ENCODE results near the gene SNAP91. TPM values are rescaled to one million over a fixed set of nuclear protein-coding genes. Genes with fewer than 3 reads are reported as not detected.

The SNAP91 gene
- total RNA-seq, 4 donors from 2014 or later: 0.13 TPM; not detected in 3

DNA sequence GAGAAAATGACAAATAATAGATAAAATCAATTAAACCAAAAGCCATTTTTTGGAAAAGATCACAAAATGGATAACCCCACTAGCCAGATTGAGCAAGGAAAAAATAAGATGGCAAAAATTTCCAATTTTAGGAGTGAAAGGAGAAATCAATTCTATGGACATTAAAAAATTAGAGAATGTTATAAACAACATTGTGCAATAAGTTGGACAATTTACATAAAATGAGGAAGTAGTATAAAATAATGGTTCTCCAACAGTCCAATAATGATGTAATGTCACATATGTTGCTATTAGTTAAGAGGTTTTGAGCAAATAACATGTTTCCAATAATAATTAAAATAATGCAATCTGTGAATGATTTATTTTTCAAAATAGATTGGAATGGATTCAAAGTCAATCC is 3.1 kb upstream of the SNAP91 start:
- intact Hi-C loops (cut with DNase I; ENCODE audit: low total_unique reads): no loop called here

DNA sequence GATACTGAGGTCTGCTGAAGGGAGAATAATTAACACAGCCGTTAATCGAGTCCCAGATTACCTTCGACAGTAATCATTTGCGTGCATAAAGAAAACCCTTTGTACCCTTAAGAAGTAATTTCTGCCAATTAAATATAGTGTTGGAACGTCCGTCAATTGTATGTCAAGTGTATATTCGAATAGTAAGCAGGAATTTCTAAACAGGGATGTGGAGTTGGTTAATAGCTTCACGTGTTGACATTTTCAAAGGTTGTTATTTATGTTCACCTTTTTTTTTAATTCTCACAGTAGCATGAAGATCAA is 798 bp upstream of the SNAP91 start:
- DNase-seq (no peak), ATAC-seq (no peak)
- intact Hi-C loops (cut with DNase I; ENCODE audit: low total_unique reads): no loop called here
- no peaks in the 10 kb centered on the region for H3K9me3 ChIP-seq
- H3K4me1 ChIP-seq: no peaks in the 10 kb centered on the region
- TF ChIP-seq, protein P1, sequence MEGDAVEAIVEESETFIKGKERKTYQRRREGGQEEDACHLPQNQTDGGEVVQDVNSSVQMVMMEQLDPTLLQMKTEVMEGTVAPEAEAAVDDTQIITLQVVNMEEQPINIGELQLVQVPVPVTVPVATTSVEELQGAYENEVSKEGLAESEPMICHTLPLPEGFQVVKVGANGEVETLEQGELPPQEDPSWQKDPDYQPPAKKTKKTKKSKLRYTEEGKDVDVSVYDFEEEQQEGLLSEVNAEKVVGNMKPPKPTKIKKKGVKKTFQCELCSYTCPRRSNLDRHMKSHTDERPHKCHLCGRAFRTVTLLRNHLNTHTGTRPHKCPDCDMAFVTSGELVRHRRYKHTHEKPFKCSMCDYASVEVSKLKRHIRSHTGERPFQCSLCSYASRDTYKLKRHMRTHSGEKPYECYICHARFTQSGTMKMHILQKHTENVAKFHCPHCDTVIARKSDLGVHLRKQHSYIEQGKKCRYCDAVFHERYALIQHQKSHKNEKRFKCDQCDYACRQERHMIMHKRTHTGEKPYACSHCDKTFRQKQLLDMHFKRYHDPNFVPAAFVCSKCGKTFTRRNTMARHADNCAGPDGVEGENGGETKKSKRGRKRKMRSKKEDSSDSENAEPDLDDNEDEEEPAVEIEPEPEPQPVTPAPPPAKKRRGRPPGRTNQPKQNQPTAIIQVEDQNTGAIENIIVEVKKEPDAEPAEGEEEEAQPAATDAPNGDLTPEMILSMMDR (IDR thresholded peaks at IDR 0.05 in 4 of 5, conservative IDR thresholded peaks at IDR 0.05 in 1 of 5): no peak
- TF ChIP-seq POLR2A (IDR thresholded peaks at IDR 0.05): no peak
- H3K36me3 ChIP-seq: no peaks in the 10 kb centered on the region
- peaks cover 24 to 48% (median 39%) of the 10 kb centered on the region in 3 donors for H3K27me3 ChIP-seq
- H3K4me3 ChIP-seq: peak overlapping the region in 3 of 4 donors; percentile 49 to 53 (median 49)
- in situ Hi-C loops (cut with MboI; ENCODE audit: low sequenced_read_pairs in 4 of 4): no loop called here
- H3K27ac ChIP-seq: no peak overlapping the region

More for the DNA sequence above, 3.1 kb upstream of the SNAP91 start:
- no peak for DNase-seq
- peaks cover 21 to 34% (median 24%) of the 10 kb centered on the region in 3 donors for H3K27me3 ChIP-seq
- H3K9me3 ChIP-seq: no peaks in the 10 kb centered on the region
- TF ChIP-seq POLR2A (IDR thresholded peaks at IDR 0.05): no peak
- TF ChIP-seq, protein P1 (IDR thresholded peaks at IDR 0.05 in 4 of 5, conservative IDR thresholded peaks at IDR 0.05 in 1 of 5): no peak
- H3K27ac ChIP-seq: no peak overlapping the region
- H3K4me3 ChIP-seq: no peak overlapping the region
- in situ Hi-C loops (cut with MboI; ENCODE audit: low sequenced_read_pairs in 4 of 4): no loop called here
- H3K4me1 ChIP-seq: no peaks in the 10 kb centered on the region
- H3K36me3 ChIP-seq: no peaks in the 10 kb centered on the region
- no peak for ATAC-seq

DNA sequence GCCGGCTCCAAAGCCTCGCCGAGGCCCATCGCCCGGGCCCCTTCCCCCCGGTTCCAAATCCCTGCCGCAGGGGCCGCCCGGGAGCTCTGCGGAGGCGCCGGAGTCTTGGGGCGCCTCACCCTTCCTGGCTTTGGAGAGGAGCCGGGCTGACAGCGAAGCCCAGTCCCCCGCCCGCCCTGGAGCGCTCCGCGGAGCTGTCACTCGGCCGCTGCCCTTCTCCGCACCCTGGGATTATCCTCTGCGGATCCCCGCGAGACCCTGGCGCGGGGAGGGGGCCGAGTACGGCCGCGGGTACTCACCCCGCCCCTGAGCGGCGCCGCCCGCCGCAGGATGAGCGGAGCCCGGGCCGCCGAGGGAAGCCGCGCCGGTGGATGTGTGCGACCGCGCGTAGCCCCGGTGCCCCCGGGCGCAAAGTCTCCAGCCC is 343 bp downstream of the SNAP91 start:
- Histone ChIP-seq H3K36me3 (no peaks in the 10 kb centered on the region), H3K27me3 (peaks cover 24 to 48% (median 40%) of the 10 kb centered on the region in 3 donors), H3K9me3 (no peaks in the 10 kb centered on the region), H3K4me3 (peak overlapping the region; percentile 49 to 53 (median 50)), H3K27ac (no peak overlapping the region), H3K4me1 (no peaks in the 10 kb centered on the region)
- TF ChIP-seq, protein P1 (IDR thresholded peaks at IDR 0.05 in 4 of 5, conservative IDR thresholded peaks at IDR 0.05 in 1 of 5): no peak
- TF ChIP-seq POLR2A (IDR thresholded peaks at IDR 0.05): no peak
- in situ Hi-C loops (cut with MboI; ENCODE audit: low sequenced_read_pairs in 4 of 4) (no loop called here), intact Hi-C loops (cut with DNase I; ENCODE audit: low total_unique reads) (no loop called here)
- ATAC-seq (no peak), DNase-seq (no peak)

GRCh38 chr6:83707829-83708545 is 914 bp downstream of the SNAP91 start:
- in situ Hi-C loops (cut with MboI; ENCODE audit: low sequenced_read_pairs in 4 of 4): no loop called here
- TF ChIP-seq POLR2A (IDR thresholded peaks at IDR 0.05): no peak
- TF ChIP-seq, protein P1 (IDR thresholded peaks at IDR 0.05 in 4 of 5, conservative IDR thresholded peaks at IDR 0.05 in 1 of 5): no peak
- Histone ChIP-seq H3K27ac (no peak overlapping the region), H3K4me1 (no peaks in the 10 kb centered on the region), H3K9me3 (no peaks in the 10 kb centered on the region), H3K4me3 (peak overlapping the region; percentile 49 to 53 (median 50)), H3K36me3 (no peaks in the 10 kb centered on the region), H3K27me3 (peaks cover 24 to 48% (median 40%) of the 10 kb centered on the region in 3 donors)
- intact Hi-C loops (cut with DNase I; ENCODE audit: low total_unique reads): no loop called here
- no peak for DNase-seq
- no peak for ATAC-seq

Data from gastrocnemius medialis (tissue), 4 donors.